ENCODE measurements around the gene SPEM3.

SPEM3 gene

GRCh38 chr17:7428557-7428956, at the start of gene SPEM3:
Gene SPEM3 (plus strand): TSS chr17:7428857. CDS start chr17:7428903, 46 bp downstream.
- DNase-seq = no peak

DNA sequence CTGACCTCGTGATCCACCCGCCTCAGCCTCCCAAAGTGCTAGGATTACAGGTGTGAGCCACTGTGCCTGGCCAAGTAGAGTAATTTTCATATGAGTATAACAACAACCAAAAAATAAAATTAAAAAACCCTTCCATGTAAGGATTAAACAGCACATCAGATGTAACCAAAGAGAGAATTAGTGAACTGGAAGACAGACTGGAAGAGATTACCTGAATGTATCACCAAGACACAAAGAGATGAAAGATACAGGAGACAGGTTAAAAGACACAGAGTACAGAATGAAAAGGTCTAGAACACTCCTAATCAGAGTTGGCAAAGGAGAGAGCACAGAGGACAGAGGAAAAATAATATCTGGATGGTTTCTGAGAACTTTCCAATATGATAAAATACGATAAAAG, 49.5 kb upstream of the SPEM3 start:
- DNase-seq = no peak

DNA sequence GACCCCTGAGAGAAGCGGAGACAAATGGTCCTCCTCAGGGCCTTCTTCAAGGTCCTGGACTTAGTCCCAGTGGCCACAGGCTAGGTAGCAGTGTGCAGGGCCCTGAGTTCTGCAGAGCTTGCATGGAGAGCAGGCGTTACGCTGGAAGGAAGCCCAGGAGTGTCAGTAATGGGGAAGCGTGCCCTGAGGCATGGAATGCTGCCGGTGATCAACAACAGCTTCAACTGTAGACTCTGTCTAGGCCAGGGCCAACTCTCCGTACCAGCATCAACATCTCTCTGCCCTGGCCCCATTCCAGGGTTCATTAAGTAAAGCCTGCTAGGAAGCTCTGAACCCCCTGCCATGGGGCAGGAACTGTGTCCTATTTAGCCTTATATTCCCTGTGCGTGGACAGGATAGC, 48.3 kb upstream of the SPEM3 start:
- DNase-seq = no peak

GRCh38 chr17:7380855-7381683, 47.6 kb upstream of the SPEM3 start, which contains the start of gene TNK1:
Gene TNK1 (plus strand): TSS chr17:7381089. CDS start chr17:7382927, 1,838 bp downstream.
- no peak for DNase-seq

DNA sequence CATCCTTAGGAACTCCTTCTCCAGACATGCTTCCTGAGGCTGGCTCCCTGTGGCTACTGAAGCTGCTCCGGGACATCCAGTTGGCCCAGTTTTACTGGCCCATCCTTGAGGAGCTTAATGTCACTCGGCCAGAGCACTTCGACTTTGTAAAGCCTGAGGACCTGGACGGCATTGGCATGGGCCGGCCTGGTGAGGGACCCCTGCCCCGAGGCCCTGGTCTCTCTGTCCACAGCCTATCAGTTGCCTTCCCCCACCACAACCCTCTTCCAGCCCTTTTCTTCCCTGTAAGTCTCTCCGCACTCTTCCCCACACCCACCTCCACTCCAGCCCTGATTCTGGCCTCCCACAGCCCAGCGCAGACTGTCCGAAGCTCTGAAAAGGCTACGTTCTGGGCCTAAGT, 45.8 kb upstream of the SPEM3 start:
- no peak for DNase-seq

DNA sequence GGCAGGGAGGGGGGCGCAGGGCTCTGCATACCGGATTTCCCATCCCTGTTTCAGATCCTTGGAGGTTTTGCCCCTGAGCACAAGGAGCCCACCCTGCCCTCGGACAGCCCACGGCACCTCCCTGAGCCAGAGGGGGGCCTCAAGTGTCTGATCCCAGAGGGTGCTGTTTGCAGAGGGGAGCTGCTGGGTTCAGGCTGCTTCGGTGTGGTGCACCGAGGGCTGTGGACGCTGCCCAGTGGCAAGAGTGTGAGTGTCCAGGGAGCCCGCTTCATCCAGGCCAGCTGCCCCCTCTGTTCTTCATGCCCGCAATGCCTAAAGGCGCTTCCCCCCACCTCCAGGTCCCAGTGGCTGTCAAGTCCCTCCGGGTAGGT, 45.3 kb upstream of the SPEM3 start:
- DNase-seq = no peak

DNA sequence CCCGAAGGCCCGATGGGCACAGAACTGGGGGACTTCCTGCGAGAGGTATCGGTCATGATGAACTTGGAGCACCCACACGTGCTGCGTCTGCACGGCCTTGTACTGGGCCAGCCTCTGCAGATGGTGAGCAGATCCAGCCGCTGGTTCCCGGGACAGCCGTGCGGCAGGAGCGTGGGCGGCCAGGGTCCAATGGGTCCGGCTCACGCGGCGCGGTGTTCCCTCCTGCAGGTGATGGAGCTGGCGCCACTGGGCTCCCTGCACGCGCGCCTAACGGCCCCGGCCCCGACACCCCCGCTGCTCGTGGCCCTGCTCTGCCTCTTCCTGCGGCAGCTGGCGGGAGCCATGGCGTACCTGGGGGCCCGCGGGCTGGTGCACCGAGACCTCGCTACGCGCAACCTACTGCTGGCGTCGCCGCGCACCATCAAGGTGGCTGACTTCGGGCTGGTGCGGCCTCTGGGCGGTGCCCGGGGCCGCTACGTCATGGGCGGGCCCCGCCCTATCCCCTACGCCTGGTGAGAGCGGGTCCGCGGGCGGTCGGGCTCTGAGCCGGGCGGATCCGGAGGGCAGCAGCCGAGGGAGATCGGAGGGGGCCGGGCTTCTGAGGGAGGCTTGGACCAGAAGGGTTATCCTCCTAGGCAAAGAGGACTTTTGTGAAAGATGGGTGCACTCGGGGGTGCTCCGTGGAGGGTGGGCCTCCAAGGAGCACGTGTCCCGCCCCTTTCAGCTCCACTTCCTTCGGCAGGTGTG, 44.7 kb upstream of the SPEM3 start:
- no peak for DNase-seq

DNA sequence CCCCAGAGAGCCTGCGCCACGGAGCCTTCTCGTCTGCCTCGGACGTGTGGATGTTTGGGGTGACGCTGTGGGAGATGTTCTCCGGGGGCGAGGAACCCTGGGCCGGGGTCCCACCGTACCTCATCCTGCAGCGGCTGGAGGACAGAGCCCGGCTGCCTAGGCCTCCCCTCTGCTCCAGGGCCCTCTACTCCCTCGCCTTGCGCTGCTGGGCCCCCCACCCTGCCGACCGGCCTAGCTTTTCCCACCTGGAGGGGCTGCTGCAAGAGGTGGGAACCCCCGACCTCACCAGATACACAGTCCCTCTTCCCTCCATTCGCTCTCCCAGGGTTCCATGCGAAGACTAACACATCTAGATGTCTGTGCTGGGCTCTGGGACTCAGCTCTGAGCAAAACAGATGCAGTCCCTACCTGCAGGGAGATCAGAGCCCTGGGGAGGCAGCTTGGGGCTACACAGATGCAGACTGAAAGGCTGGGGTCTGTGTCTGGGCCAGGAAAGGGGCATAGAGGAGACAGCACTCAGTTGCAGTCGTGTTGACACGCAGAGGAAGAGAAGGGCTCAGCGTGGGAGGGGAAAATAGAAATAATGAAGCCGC, 44.1 kb upstream of the SPEM3 start:
- DNase-seq = no peak

GRCh38 chr17:7388856-7389255, 39.8 kb upstream of the SPEM3 start:
- no peak for DNase-seq

DNA sequence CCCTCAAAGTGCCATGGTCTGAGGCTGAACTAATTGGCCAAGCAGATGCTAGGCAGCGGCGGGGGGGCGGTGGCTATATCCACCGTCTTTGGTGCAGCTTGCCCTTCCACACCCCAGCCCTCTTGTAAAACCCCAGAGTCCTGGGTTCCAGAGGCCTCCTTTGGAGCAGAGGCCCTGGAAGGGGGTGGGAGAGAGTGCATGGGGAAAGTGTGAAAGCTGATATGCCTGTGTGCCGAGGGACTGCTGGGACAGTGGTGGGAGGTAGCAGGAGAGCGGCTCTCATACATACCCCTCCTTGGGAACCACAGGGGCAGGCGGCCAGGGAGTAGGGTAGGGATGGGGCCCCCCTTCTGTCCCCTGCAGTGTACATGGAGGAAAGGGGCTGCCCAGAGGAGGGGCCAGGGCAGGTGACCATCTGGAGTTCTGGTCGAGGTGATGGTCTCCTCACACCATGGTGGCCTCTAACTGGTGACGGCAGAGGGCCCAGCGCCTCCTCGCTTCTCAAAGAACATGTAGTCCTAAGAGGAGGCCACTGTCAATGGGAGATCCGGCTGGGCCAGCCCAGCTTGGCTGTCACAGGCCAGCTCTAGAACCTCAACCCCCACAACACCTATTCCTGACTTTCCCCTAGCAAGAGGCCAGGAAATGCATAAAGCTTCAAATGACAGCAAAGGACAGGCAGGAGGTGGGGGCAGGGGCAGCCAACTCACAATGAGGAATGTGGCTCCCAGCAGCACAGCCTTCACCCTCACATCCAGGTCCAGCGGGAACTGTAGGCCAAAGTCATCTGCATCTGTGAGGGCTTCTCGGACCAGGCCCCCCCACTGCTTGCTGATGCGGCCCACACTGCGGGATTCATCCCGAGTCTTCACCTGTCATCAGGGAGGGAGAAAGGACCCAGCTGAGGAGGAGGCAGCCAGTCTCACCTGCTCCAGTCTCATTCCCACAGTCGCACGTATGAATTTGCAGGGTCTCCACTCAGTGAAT, 38.4 kb upstream of the SPEM3 start:
- DNase-seq = no peak

GRCh38 chr17:7391307-7391706, 37.4 kb upstream of the SPEM3 start:
- DNase-seq = no peak

DNA sequence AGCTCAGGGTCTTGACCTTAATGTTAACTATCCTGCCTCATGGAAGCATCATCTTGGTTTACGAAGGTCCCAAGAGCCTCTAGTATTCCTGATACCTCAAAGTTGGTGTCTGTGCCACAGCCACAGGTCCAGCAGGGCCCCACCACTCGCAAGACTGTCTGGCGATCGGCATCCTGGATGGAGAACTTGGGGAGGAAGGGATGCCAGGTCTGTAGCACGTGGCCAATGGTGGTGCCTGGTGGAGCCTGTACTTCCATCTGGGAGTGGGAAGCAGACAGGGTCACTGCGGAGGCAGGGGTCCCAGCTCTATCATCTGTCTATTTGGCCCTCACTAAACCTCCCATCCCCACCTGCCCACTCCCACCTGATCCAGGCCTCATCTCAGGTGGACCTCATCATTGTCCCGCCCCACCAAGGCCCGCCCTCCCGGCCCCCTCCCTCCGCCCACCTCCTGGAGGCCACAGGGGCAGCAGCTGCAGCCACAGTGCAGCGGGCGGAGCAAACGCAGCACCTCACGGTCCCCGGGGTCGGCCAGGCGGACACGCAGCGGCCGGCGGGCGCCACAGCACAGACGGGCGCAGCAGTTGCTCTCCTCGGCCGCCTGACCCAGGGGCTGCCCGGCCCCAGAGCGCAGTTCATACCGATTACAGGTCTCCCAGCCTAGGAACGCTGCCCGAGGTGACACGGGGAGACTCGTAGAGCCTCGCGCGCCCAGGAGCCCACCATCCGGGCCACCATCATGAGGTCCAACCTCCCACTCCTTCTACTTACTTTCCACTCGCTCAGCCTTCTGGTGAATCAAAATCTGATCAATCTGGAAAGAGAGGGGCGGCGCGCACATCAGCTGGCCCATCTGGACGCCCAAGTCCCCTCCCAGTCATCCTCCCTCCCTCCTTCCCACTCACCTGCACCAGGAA, 35.7 kb upstream of the SPEM3 start:
- no peak for DNase-seq

DNA sequence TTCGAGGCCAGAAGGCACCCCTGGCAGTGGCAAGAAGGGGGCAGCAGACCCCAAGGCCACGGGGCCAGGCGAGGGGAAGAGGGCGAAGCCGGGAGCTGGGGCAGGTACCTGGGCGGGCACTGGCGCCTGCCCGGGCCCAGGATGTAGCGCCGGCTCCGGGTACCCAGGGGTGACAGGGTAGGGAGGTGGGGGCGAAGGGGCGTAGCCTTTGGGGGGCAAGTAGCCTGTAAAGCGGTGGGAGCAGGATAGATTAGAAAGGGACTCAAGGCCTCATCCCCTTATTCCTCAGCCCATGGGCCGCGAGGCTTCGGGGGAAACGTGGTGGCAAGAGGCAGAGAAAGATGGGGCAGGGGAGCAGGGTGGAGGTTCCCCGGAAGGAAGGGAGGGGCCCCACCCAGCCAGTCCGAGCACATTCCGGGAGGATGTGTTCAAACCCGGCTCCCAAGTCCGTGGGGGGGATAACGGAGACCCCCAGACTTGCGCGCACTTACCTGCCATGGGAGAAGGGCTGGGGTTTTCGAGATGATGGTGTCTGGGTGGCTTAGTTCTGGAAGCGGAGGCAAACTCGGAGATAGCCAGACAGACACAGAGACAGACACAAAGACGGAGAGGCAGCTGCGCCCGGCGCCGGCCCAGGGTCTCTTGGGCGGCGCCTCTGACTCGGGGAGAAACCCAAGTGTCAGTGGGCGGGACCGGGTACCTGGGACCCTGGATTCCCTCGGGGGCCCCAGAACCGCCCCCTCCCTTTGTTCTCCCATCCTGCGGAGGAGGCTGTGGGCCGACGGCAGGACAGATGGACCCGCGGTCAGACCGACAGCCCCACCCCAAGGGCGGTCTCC, 34.8 kb upstream of the SPEM3 start:
- DNase-seq = no peak

DNA sequence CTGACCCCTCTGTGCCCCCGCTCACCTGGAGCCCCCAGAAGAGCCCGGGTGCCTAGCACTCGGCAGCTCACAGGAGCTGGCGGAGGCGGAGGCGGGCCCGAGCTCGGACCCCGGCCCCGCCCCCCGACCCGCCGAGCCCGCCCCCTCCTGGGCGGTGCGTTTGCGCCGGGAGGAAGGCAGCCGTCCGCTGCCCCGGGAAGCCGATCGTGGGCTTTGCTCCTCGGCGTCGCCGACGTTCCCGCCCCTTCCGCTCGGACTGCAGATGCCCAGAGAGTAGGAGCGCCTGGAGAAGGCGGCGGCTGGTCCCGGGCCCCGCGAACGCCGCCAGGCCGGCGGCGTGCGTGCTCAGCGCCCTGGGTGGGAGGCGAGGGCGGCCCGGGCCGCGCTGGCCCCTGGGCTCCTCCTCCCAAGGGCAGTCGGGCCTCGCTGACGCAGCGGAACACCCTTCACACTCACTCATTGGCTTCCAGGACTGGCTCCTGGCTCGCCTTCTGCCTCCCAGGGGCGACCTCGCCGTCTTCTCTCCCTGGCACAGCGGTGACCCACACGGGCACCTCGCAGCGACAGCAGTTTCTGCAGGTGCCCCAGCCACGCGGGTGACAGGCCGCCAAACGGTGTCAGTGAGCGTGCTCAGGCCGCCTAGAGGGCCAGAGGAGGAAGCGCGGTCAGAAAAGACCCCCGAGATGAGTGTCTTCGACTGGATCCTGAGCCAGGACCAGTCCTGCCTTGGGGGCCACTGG, 34.0 kb upstream of the SPEM3 start, which contains the start of gene PLSCR3:
Gene PLSCR3, minus strand, starts transcription at position 74 of the 740 bp plus-strand sequence. CDS start 415 bp downstream, outside the sequence.
- DNase-seq = peak; percentile 78

GRCh38 chr17:7396147-7396546, 32.5 kb upstream of the SPEM3 start:
- no peak for DNase-seq

DNA sequence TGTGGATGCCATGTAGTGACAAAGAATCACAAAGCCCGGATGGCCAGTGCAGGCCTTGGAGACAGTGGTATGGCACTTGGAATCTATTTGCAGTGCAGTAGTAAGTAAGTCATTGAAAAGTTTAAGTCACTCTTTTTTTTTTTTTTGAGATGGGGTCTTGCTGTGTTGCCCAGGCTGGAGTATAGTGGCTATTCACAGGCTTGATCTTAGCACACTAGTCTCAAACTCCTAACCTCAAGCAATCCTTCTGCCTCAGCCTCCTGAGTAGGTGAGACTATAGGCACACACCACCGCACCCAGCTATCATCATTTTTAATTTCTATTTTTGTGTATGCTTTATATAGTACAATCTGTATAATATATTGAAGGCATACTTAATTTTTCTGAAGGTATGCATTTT, 30.0 kb upstream of the SPEM3 start:
- no peak for DNase-seq

DNA sequence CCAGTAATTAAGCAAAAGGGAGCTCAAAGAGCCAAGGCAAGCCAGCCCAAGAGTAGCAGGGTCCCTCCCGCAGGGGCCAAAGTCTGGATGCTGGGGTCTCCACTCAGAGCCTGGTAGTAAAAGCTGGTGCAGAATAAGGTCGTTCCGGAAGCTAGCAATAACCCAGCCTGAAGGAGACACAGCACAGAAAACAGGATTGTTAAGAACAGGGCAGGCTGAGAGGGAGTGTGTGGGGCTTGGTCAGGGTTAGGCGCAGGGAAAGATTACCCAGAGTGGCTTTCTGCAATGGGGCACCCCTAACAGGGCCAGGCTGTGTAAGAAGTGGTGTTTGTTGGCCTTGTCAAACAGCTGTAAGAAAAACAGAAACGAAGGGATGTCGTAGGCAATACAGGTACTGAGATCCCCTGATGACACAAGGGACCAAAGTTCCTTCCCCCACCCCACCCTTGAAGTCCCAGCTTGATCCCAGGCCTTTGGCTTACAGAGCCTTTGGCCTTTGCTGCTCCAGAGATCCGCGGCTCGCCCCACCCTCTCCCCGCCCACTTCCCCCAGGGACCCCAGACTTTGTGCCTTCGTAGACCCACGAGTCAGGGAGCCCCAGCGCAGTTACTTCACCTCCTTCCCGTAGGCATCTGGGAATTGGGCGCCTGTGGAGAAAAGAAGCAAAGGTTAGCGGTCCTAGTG, 25.5 kb upstream of the SPEM3 start:
- DNase-seq = no peak

GRCh38 chr17:7403727-7403976, 25.0 kb upstream of the SPEM3 start:
- no peak for DNase-seq
